OCI-LY3 (cell line): ENCODE measurements around the gene COG6.

Experiments used
- H2AFZ ChIP-seq: fragments of 200-600, 300-600 bp; shearing (Covaris generic); 2 replicates; pipeline ENCODE4 v1.6.0; 2014; ENCODE audit warnings: antibody characterized with exemption, low read depth, low read length
- H3K27ac ChIP-seq: fragments of 200-600, 300-600 bp; sonication (generic); 2 replicates; pipeline ENCODE4 v1.5.1; 2014; ENCODE audit warnings: mild to moderate bottlenecking, low read length, moderate library complexity, mixed read lengths
- H3K27me3 ChIP-seq: fragments of 200-600, 300-600 bp; sonication (generic); 2 replicates; pipeline ENCODE4 v1.6.1; 2014; ENCODE audit warnings: low read depth, low read length, mixed read lengths
- H3K36me3 ChIP-seq: fragments of 200-600, 300-600 bp; sonication (generic); replicated peaks from 2 replicates; pipeline ENCODE3; 2014; ENCODE audit warnings: low read depth, low read length, mixed read lengths
- H3K4me1 ChIP-seq: fragments of 300-600, 200-600 bp; sonication (generic); 2 replicates; pipeline ENCODE4 v1.6.1; 2014; ENCODE audit warnings: low read length, mixed read lengths
- H3K4me2 ChIP-seq: fragments of 200-600, 300-600 bp; sonication (generic); 2 replicates; pipeline ENCODE4 v1.6.1; 2014; ENCODE audit warnings: low read length, mixed read lengths
- H3K4me3 ChIP-seq: fragments of 300-600, 200-600 bp; sonication (generic); 2 replicates; pipeline ENCODE4 v1.5.1; 2014; ENCODE audit warnings: antibody characterized with exemption, mild to moderate bottlenecking, low read length, moderate library complexity
- H3K79me2 ChIP-seq: fragments of 300-600, 200-600 bp; shearing (Covaris generic); 2 replicates; pipeline ENCODE4 v1.6.1; 2014; ENCODE audit warnings: mild to moderate bottlenecking, low read length, mixed read lengths
- H3K9ac ChIP-seq: fragments of 300-600, 200-600 bp; shearing (Covaris generic); 2 replicates; pipeline ENCODE4 v1.6.0; 2014; ENCODE audit warnings: mild to moderate bottlenecking, low read length, moderate library complexity
- H3K9me3 ChIP-seq: fragments of 200-600, 300-600 bp; shearing (Covaris generic); 2 replicates; pipeline ENCODE4 v1.6.1; 2014; ENCODE audit warnings: low read length, mixed read lengths; ENCODE audit not compliant: insufficient read depth
- H4K20me1 ChIP-seq: fragments of 200-600, 300-600 bp; sonication (generic); 2 replicates; pipeline ENCODE4 v1.6.1; 2016; ENCODE audit warnings: low read length, mixed read lengths; ENCODE audit not compliant: insufficient read depth
- EZH2phosphoT487 ChIP-seq: fragments of 200-600 bp; shearing (Covaris generic); IDR thresholded peaks from 2 replicates; pipeline ENCODE4 v1.6.1; 2018; ENCODE audit warnings: antibody characterized with exemption, mixed run types, low read depth
- TF ChIP-seq, protein P1 (sequence below): fragments of 200-600, 300-600 bp; sonication (generic); IDR thresholded peaks from 2 replicates; pipeline ENCODE4 v1.5.1; 2014; ENCODE audit warnings: antibody characterized with exemption, low read length, low read depth

The COG6 gene

DNA sequence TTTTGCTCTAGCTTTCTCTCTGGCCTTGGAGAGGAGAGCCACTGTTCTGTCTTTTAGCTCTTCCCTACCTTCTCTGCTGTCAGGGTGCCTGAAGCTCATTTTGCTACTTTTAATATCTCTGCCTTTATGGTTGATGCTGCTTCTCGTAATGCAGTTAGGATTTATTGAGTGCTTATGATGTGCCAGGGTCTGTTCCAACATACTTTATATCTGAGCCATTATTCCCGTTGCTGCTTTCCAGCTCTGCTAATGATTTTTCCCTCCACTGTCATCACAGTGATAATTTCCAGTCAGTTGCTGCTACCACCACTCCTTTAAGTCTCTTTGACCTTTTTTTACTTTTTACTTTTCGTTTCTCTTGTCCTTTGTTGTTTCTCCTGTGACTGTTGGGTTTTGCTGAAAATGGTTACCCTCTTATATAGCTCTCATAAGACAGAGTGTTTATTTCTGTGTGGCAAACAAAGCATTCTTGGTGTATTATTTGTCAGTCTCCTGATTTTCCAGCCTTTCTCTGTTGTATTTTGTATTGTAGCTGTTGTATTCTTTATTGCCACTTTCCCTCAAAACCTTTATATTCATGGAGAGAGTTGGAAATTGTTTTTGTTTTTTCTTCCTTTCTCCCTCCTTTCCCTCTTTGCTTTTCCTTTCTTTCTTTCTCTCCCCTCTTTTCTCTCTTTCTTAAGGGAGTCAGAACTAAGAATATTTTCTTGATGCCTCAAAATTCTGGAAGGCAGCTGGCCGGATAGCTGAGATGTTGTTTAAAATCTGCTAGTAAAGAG, 37.4 kb downstream of the COG6 start:
- Histone ChIP-seq H2AFZ (no peak overlapping the region), H3K4me3 (no peak overlapping the region), H3K9me3 (no peaks in the 10 kb centered on the region), H3K79me2 (no peaks in the 10 kb centered on the region), H3K36me3 (peaks cover 9% of the 10 kb centered on the region), H3K4me1 (peaks cover 16% of the 10 kb centered on the region), H3K9ac (no peak overlapping the region), H3K27ac (no peak overlapping the region), H3K27me3 (no peaks in the 10 kb centered on the region), H3K4me2 (no peak overlapping the region), H4K20me1 (no peaks in the 10 kb centered on the region)
- TF ChIP-seq, protein P1, sequence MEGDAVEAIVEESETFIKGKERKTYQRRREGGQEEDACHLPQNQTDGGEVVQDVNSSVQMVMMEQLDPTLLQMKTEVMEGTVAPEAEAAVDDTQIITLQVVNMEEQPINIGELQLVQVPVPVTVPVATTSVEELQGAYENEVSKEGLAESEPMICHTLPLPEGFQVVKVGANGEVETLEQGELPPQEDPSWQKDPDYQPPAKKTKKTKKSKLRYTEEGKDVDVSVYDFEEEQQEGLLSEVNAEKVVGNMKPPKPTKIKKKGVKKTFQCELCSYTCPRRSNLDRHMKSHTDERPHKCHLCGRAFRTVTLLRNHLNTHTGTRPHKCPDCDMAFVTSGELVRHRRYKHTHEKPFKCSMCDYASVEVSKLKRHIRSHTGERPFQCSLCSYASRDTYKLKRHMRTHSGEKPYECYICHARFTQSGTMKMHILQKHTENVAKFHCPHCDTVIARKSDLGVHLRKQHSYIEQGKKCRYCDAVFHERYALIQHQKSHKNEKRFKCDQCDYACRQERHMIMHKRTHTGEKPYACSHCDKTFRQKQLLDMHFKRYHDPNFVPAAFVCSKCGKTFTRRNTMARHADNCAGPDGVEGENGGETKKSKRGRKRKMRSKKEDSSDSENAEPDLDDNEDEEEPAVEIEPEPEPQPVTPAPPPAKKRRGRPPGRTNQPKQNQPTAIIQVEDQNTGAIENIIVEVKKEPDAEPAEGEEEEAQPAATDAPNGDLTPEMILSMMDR = no peak
- TF ChIP-seq EZH2phosphoT487 = no peak

DNA sequence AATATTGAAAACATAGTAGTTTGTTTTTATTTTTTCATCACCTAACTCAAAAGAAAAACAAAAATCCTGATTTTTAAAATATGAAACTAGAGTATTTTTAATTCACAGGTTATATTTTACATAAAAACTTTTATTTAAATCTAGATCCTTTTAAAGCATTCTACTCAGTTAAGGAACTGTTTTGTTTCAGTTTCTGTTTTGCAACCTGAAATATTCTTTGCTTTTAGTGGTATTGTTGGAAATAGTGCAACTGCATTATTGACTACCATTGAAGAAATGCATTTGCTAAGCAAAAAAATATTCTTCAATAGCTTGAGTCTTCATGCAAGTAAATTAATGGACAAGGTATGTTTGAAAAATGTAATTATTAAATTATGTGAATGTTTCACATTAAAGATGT, 43.8 kb downstream of the COG6 start:
- Histone ChIP-seq H3K4me3 (no peak overlapping the region), H2AFZ (no peak overlapping the region), H3K9me3 (no peaks in the 10 kb centered on the region), H3K4me1 (peaks cover 4% of the 10 kb centered on the region), H3K4me2 (no peak overlapping the region), H3K79me2 (no peaks in the 10 kb centered on the region), H3K9ac (no peak overlapping the region), H3K27me3 (no peaks in the 10 kb centered on the region), H4K20me1 (no peaks in the 10 kb centered on the region), H3K36me3 (peaks cover 3% of the 10 kb centered on the region), H3K27ac (no peak overlapping the region)
- no peak for TF ChIP-seq EZH2phosphoT487
- TF ChIP-seq, protein P1 = no peak

DNA sequence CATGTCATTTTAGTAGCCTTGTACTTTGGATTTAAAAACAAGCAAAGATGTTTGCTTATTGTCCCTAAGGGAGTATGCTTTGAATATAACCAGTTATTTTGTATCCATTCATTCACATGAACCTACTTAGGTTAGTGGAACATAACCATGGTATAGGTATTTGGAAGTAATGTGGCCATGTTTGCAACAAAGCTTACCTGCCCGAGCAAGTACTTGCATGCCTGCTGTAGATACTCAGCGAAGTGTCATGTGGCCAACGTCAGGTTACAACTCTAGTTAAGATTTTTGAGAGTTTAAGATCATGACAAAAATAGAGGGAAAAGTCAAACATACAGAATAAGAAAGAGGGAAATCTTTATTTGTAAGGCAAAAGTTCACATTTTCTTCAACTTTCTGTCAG, 57.2 kb downstream of the COG6 start:
- no peaks in the 10 kb centered on the region for H3K4me1 ChIP-seq
- no peak overlapping the region for H2AFZ ChIP-seq
- no peaks in the 10 kb centered on the region for H3K27me3 ChIP-seq
- H3K27ac ChIP-seq = no peak overlapping the region
- no peak for TF ChIP-seq EZH2phosphoT487
- TF ChIP-seq, protein P1 = no peak
- no peaks in the 10 kb centered on the region for H3K79me2 ChIP-seq
- H3K9ac ChIP-seq = no peak overlapping the region
- no peaks in the 10 kb centered on the region for H4K20me1 ChIP-seq
- H3K9me3 ChIP-seq = peaks cover 4% of the 10 kb centered on the region; the same call in 1 of the 2 replicates
- H3K36me3 ChIP-seq = peaks cover 7% of the 10 kb centered on the region
- H3K4me3 ChIP-seq = no peak overlapping the region
- H3K4me2 ChIP-seq = no peak overlapping the region

DNA sequence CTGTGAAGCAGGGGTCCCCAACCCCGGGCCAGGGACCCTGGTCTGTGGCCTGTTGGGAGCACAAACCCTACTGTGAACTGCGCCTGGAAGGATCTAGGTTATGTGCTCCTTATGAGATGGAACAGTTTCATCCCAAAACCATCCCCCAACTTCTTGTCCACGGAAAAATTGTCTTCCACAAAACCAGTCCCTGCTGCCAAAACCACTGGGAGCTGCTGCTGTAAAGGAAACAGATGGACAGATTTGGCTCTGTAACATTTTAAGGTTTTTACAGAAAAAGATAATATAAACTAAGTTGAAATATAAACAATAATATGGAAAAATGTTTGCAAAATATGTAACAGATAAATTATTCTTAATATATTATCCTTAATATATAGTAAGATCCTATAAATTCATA, 73.7 kb downstream of the COG6 start:
- TF ChIP-seq EZH2phosphoT487 = no peak
- TF ChIP-seq, protein P1 = no peak
- no peaks in the 10 kb centered on the region for H3K79me2 ChIP-seq
- no peaks in the 10 kb centered on the region for H3K4me1 ChIP-seq
- H3K9ac ChIP-seq = no peak overlapping the region
- no peak overlapping the region for H3K4me2 ChIP-seq
- H3K36me3 ChIP-seq = peaks cover 8% of the 10 kb centered on the region
- no peak overlapping the region for H3K4me3 ChIP-seq
- H3K27ac ChIP-seq = no peak overlapping the region
- no peaks in the 10 kb centered on the region for H3K27me3 ChIP-seq
- no peak overlapping the region for H2AFZ ChIP-seq
- H4K20me1 ChIP-seq = no peaks in the 10 kb centered on the region
- H3K9me3 ChIP-seq = no peaks in the 10 kb centered on the region
